OCI-M1 (cell line): Measurements from ENCODE around the gene PRR5.
A peak's percentile ranks its signal among the peaks of the same experiment; 100 is the strongest.
"Not testable (repeated sequence)": the region's sequence is repeated elsewhere in the genome, so short reads cannot be mapped to it uniquely, and the experiment has no call there.

Source experiments
- DNase-seq: peaks from one replicate; lab custom pipeline; 2025; lab: John Stamatoyannopoulos, UW

PRR5 gene

GRCh38 chr22:44701824-44702478, at the start of gene PRR5:
PRR5 (plus strand) TSS chr22:44702204; CDS start chr22:44702475, 271 bp downstream.
- peak; percentile 74 for DNase-seq

- DNase-seq, result not testable (repeated sequence)
These were observed 49.1 kb upstream of the PRR5 start for GRCh38 chr22:44652866-44653265.

GRCh38 chr22:44658311-44658953, 43.6 kb upstream of the PRR5 start:
- DNase-seq, result no peak

- DNase-seq, result no peak
These were observed 42.9 kb upstream of the PRR5 start for GRCh38 chr22:44659140-44659539.

GRCh38 chr22:44660051-44660830, 41.8 kb upstream of the PRR5 start:
- DNase-seq, result no peak

GRCh38 chr22:44661070-44661469, 40.9 kb upstream of the PRR5 start:
- DNase-seq, result no peak

- DNase-seq, result no peak
These were observed 40.1 kb upstream of the PRR5 start for GRCh38 chr22:44661659-44662569.

GRCh38 chr22:44663256-44663999, 38.6 kb upstream of the PRR5 start:
- no peak for DNase-seq

GRCh38 chr22:44664149-44664548, 37.9 kb upstream of the PRR5 start:
- DNase-seq, result peak; percentile 16

GRCh38 chr22:44665115-44665514, 36.9 kb upstream of the PRR5 start:
- DNase-seq, result no peak

- no peak for DNase-seq
These were observed 35.8 kb upstream of the PRR5 start for GRCh38 chr22:44666207-44666585.

GRCh38 chr22:44667276-44667675, 34.7 kb upstream of the PRR5 start:
- DNase-seq, result no peak

GRCh38 chr22:44667829-44668189, 34.2 kb upstream of the PRR5 start:
- no peak for DNase-seq

GRCh38 chr22:44668190-44668885, 33.7 kb upstream of the PRR5 start:
- DNase-seq, result no peak

GRCh38 chr22:44668886-44669521, 33.0 kb upstream of the PRR5 start:
- no peak for DNase-seq

- DNase-seq, result peak; percentile 10
These were observed 32.4 kb upstream of the PRR5 start for GRCh38 chr22:44669561-44669976.

- no peak for DNase-seq
These were observed 31.6 kb upstream of the PRR5 start for GRCh38 chr22:44670220-44670988.

- peak; percentile 75 for DNase-seq
These were observed 30.3 kb upstream of the PRR5 start for GRCh38 chr22:44671742-44672141.

- no peak for DNase-seq
These were observed 29.4 kb upstream of the PRR5 start for GRCh38 chr22:44672632-44673031.
